ENCODE measurements around the gene WWOX. TPM values are rescaled to one million over a fixed set of nuclear protein-coding genes. Genes with fewer than 3 reads are reported as not detected.

Gene WWOX
- total RNA-seq, 1 donor from 2014 or later: 106 TPM

DNA sequence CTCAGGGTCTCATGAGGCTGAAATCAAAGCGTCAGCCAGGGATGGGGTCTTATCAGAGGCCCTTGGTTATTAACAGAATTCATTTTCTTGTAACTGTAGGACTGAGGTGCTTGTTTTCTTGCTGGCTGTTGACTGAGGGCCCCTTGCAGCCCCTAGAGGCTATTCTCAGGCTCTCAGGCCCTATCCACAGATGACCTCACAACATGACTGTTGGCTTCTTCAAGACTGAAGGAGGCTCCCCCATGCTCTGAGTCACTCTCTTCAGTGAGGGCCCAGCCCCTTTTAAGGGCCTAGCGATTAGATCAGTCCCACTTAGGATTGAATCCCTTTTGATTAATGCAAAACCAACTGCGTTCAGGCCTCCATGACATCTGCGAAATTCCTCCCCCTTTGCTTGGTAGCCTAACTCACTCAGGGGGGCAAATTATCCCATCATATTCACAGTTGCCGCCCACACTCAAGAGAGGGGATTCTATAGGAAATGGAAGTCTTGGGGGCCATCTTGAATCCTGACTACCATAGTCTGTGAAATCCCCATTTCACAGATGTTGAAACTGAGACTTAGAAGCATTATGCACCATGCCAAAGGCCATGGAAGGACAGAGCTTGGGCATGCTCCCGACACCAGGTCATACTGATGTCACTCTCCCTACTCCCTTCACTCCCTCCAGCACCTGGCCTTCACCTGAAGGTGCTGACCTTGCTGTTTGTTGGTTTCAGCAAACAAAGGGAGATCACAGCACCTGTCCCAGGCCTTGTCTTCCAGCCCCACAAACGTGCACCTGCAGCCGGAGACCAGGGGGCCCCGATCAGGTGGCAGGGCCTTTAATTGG lies 908.8 kb downstream of the WWOX start:
- Histone ChIP-seq H3K9me3 (no peaks in the 10 kb centered on the region), H3K4me1 (no peaks in the 10 kb centered on the region), H3K36me3 (no peaks in the 10 kb centered on the region), H3K27ac (no peak overlapping the region), H3K4me3 (no peak overlapping the region), H3K27me3 (no peaks in the 10 kb centered on the region)
- TF ChIP-seq, protein P1, sequence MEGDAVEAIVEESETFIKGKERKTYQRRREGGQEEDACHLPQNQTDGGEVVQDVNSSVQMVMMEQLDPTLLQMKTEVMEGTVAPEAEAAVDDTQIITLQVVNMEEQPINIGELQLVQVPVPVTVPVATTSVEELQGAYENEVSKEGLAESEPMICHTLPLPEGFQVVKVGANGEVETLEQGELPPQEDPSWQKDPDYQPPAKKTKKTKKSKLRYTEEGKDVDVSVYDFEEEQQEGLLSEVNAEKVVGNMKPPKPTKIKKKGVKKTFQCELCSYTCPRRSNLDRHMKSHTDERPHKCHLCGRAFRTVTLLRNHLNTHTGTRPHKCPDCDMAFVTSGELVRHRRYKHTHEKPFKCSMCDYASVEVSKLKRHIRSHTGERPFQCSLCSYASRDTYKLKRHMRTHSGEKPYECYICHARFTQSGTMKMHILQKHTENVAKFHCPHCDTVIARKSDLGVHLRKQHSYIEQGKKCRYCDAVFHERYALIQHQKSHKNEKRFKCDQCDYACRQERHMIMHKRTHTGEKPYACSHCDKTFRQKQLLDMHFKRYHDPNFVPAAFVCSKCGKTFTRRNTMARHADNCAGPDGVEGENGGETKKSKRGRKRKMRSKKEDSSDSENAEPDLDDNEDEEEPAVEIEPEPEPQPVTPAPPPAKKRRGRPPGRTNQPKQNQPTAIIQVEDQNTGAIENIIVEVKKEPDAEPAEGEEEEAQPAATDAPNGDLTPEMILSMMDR (IDR thresholded peaks at IDR 0.05): no peak
- DNase-seq (ENCODE audit: low spot score in 2 of 2): no peak
- intact Hi-C loops (cut with DNase I): no loop called here

DNA sequence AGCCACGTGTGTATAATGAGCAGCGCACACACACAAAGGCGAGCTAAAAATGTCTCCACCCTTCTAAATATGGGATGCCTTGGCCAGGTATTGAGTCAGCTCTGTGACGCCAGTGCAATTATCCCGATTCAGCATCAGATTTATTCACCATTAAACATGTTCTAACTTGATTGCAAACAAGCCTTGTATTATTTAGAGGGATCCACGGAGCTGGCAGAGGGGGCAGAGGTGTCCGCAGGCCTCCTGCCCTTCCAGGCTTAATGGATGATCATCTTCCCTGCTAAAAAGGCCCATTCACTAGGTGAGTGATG lies 909.4 kb downstream of the WWOX start:
- Histone ChIP-seq H3K36me3 (no peaks in the 10 kb centered on the region), H3K4me1 (no peaks in the 10 kb centered on the region), H3K9me3 (no peaks in the 10 kb centered on the region), H3K4me3 (no peak overlapping the region), H3K27ac (no peak overlapping the region), H3K27me3 (no peaks in the 10 kb centered on the region)
- TF ChIP-seq, protein P1 (IDR thresholded peaks at IDR 0.05): no peak
- DNase-seq (ENCODE audit: low spot score in 2 of 2): no peak
- intact Hi-C loops (cut with DNase I): no loop called here

DNA sequence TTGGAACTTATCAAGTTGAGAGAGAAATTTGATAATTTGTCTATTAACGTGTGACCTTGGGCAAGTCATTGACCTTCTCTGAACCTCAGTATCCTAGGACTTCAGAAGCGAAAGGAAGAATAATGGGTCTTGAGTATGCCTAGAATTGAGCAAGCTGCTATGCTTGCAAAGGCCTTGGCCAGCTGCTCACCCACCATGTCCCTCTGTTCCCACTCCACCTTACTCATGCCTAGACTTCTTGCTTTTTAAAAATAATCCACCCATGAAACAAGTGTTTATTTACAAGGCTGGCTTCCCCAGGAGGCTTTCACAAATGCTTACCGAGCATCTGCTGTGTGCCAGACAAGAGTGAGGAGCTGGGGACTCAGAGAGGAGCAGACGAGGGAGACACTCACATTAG lies 910.4 kb downstream of the WWOX start:
- intact Hi-C loops (cut with DNase I): no loop called here

DNA sequence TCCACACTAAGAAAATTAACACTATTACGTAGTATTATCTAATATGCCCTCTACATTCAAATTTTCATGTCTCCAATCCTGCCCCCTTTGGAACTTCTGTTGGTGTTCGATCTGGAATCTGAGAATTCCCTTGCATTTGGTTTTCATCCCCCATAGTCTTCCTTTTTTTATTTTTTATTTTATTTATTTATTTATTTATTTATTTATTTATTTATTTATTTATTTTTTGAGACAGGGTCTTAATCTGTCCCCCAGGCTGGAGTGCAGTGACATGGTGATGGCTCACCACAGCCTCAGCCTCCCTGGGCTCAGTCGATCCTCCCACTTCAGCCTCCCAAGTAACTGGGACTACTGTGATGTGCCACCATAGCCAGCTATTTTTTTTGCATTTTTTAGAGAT lies 911.8 kb downstream of the WWOX start:
- no peaks in the 10 kb centered on the region for H3K36me3 ChIP-seq
- DNase-seq (ENCODE audit: low spot score in 2 of 2): no peak
- no peak overlapping the region for H3K27ac ChIP-seq
- H3K27me3 ChIP-seq: no peaks in the 10 kb centered on the region
- H3K4me1 ChIP-seq: no peaks in the 10 kb centered on the region
- intact Hi-C loops (cut with DNase I): no loop called here
- no peak overlapping the region for H3K4me3 ChIP-seq
- no peaks in the 10 kb centered on the region for H3K9me3 ChIP-seq
- TF ChIP-seq, protein P1 (IDR thresholded peaks at IDR 0.05): no peak

More for the DNA sequence above, 910.4 kb downstream of the WWOX start:
- Histone ChIP-seq H3K4me1 (no peaks in the 10 kb centered on the region), H3K36me3 (no peaks in the 10 kb centered on the region), H3K9me3 (no peaks in the 10 kb centered on the region), H3K27me3 (no peaks in the 10 kb centered on the region), H3K4me3 (no peak overlapping the region), H3K27ac (no peak overlapping the region)
- DNase-seq (ENCODE audit: low spot score in 2 of 2): no peak
- TF ChIP-seq, protein P1 (IDR thresholded peaks at IDR 0.05): no peak

DNA sequence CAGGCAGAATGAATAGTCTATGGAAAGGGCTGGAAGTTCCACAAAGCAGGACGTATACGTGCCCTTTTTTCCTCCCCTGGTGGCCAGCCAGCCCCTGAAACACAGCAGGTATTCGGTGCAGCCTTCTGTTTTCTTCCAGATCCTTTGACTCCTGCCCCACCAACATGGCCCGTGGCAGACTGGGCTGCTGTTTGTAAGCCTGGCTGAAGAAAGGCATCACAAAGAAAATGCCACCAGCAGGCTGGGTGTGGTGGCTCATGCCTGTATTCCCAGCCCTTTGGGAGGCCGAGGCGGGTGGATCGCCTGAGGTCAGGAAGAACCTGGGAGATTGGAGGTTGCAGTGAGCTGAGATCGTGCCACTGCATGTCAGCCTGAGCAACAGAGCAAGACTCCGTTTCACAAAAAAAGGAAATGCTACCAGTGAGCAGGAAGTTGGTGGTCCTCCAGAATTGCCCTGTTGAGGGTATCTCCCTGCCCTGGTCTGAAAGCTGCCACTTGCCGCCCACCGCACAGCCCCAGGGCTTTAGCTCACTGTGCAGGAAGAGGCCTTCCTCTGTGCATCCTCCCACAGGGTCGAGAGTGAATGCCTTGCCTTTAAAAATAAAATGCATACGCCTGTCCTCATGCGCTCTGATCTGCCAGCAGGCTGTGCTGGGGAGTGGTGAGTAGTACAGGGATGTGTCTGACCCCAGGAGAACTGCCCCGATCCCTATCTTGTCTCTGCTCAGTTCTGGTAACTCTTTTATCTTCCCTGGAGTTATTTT lies 913.4 kb downstream of the WWOX start:
- Histone ChIP-seq H3K9me3 (no peaks in the 10 kb centered on the region), H3K27me3 (no peaks in the 10 kb centered on the region), H3K4me3 (no peak overlapping the region), H3K4me1 (no peaks in the 10 kb centered on the region), H3K27ac (no peak overlapping the region), H3K36me3 (no peaks in the 10 kb centered on the region)
- TF ChIP-seq, protein P1 (IDR thresholded peaks at IDR 0.05): no peak
- no peak for DNase-seq (ENCODE audit: low spot score in 2 of 2)
- intact Hi-C loops (cut with DNase I): no loop called here
